Measurements from ENCODE around the gene SASH1.
"Not testable (repeated sequence)": the region's sequence is repeated elsewhere in the genome, so short reads cannot be mapped to it uniquely, and the experiment has no call there.

The SASH1 gene

GRCh38 chr6:148570456-148570855 lies 227.8 kb downstream of the SASH1 start:
- no peak for TF ChIP-seq POLR2AphosphoS5 (IDR thresholded peaks at IDR 0.05; ENCODE audit: low read depth, low read length)
- no peak for TF ChIP-seq POLR2A (IDR thresholded peaks at IDR 0.05; ENCODE audit: low read depth, low read length)
- no peak for TF ChIP-seq TAF1 (IDR thresholded peaks at IDR 0.05; ENCODE audit: borderline replicate concordance, low read depth, low read length)
- DNase-seq (ENCODE audit: insufficient read length) (no peak), FAIRE-seq (no peak)

GRCh38 chr6:148572676-148573335 lies 230.2 kb downstream of the SASH1 start:
- FAIRE-seq, result no peak
- no peak for DNase-seq (ENCODE audit: insufficient read length)
- TF ChIP-seq TAF1 (IDR thresholded peaks at IDR 0.05; ENCODE audit: borderline replicate concordance, low read depth, low read length), result no peak
- no peak for TF ChIP-seq POLR2AphosphoS5 (IDR thresholded peaks at IDR 0.05; ENCODE audit: low read depth, low read length)
- no peak for TF ChIP-seq POLR2A (IDR thresholded peaks at IDR 0.05; ENCODE audit: low read depth, low read length)

GRCh38 chr6:148573922-148574321 lies 231.3 kb downstream of the SASH1 start:
- FAIRE-seq, result no peak
- no peak for DNase-seq (ENCODE audit: insufficient read length)
- TF ChIP-seq POLR2AphosphoS5 (IDR thresholded peaks at IDR 0.05; ENCODE audit: low read depth, low read length), result no peak
- TF ChIP-seq TAF1 (IDR thresholded peaks at IDR 0.05; ENCODE audit: borderline replicate concordance, low read depth, low read length), result no peak
- no peak for TF ChIP-seq POLR2A (IDR thresholded peaks at IDR 0.05; ENCODE audit: low read depth, low read length)

- TF ChIP-seq TAF1 (IDR thresholded peaks at IDR 0.05; ENCODE audit: borderline replicate concordance, low read depth, low read length), result no peak
- TF ChIP-seq POLR2A (IDR thresholded peaks at IDR 0.05; ENCODE audit: low read depth, low read length), result no peak
- no peak for TF ChIP-seq POLR2AphosphoS5 (IDR thresholded peaks at IDR 0.05; ENCODE audit: low read depth, low read length)
- DNase-seq (ENCODE audit: insufficient read length) (peak; percentile 27), FAIRE-seq (peak; percentile 72)
Measured at GRCh38 chr6:148577687-148578488, 235.2 kb downstream of the SASH1 start.

- DNase-seq (ENCODE audit: insufficient read length) (no peak), FAIRE-seq (no peak)
- no peak for TF ChIP-seq POLR2AphosphoS5 (IDR thresholded peaks at IDR 0.05; ENCODE audit: low read depth, low read length)
- TF ChIP-seq TAF1 (IDR thresholded peaks at IDR 0.05; ENCODE audit: borderline replicate concordance, low read depth, low read length), result no peak
- no peak for TF ChIP-seq POLR2A (IDR thresholded peaks at IDR 0.05; ENCODE audit: low read depth, low read length)
Measured at GRCh38 chr6:148578489-148578814, 235.8 kb downstream of the SASH1 start.

- TF ChIP-seq POLR2AphosphoS5 (IDR thresholded peaks at IDR 0.05; ENCODE audit: low read depth, low read length) (no peak), POLR2A (IDR thresholded peaks at IDR 0.05; ENCODE audit: low read depth, low read length) (no peak), TAF1 (IDR thresholded peaks at IDR 0.05; ENCODE audit: borderline replicate concordance, low read depth, low read length) (no peak)
- no peak for DNase-seq (ENCODE audit: insufficient read length)
- peak; percentile 30 for FAIRE-seq
Measured at GRCh38 chr6:148578837-148579565, 236.4 kb downstream of the SASH1 start.

GRCh38 chr6:148580442-148580841 lies 237.8 kb downstream of the SASH1 start:
- DNase-seq (ENCODE audit: insufficient read length), result no peak
- no peak for TF ChIP-seq POLR2A (IDR thresholded peaks at IDR 0.05; ENCODE audit: low read depth, low read length)
- no peak for TF ChIP-seq TAF1 (IDR thresholded peaks at IDR 0.05; ENCODE audit: borderline replicate concordance, low read depth, low read length)
- TF ChIP-seq POLR2AphosphoS5 (IDR thresholded peaks at IDR 0.05; ENCODE audit: low read depth, low read length), result no peak
- FAIRE-seq, result no peak

- TF ChIP-seq POLR2A (IDR thresholded peaks at IDR 0.05; ENCODE audit: low read depth, low read length) (no peak), POLR2AphosphoS5 (IDR thresholded peaks at IDR 0.05; ENCODE audit: low read depth, low read length) (no peak)
- DNase-seq (ENCODE audit: insufficient read length) (no peak), FAIRE-seq (no peak)
Measured at GRCh38 chr6:148583631-148584030, 241.0 kb downstream of the SASH1 start.

- FAIRE-seq, result not testable (repeated sequence)
Measured at GRCh38 chr6:148585641-148586040, 243.0 kb downstream of the SASH1 start.

GRCh38 chr6:148590883-148591282 lies 248.2 kb downstream of the SASH1 start:
- no peak for FAIRE-seq
- no peak for DNase-seq (ENCODE audit: insufficient read length)
- TF ChIP-seq TAF1 (IDR thresholded peaks at IDR 0.05; ENCODE audit: borderline replicate concordance, low read depth, low read length) (no peak), POLR2A (IDR thresholded peaks at IDR 0.05; ENCODE audit: low read depth, low read length) (no peak), POLR2AphosphoS5 (IDR thresholded peaks at IDR 0.05; ENCODE audit: low read depth, low read length) (no peak)

More at GRCh38 chr6:148585641-148586040, 243.0 kb downstream of the SASH1 start:
- not testable (repeated sequence) for DNase-seq (ENCODE audit: insufficient read length)

GRCh38 chr6:148591656-148592055 lies 249.0 kb downstream of the SASH1 start:
- TF ChIP-seq POLR2AphosphoS5 (IDR thresholded peaks at IDR 0.05; ENCODE audit: low read depth, low read length) (no peak), POLR2A (IDR thresholded peaks at IDR 0.05; ENCODE audit: low read depth, low read length) (no peak), TAF1 (IDR thresholded peaks at IDR 0.05; ENCODE audit: borderline replicate concordance, low read depth, low read length) (no peak)
- DNase-seq (ENCODE audit: insufficient read length), result no peak
- FAIRE-seq, result no peak
